ENCODE results near the gene ERN1. TPM values are rescaled to one million over a fixed set of nuclear protein-coding genes. Genes with fewer than 3 reads are reported as not detected.

The ERN1 gene
- total and polyA plus RNA-seq, 2 of the 8 experiments (the other 6 are each of a cell fraction or from before 2014, with no cell fraction given) = 1.8 to 3.9 TPM

DNA sequence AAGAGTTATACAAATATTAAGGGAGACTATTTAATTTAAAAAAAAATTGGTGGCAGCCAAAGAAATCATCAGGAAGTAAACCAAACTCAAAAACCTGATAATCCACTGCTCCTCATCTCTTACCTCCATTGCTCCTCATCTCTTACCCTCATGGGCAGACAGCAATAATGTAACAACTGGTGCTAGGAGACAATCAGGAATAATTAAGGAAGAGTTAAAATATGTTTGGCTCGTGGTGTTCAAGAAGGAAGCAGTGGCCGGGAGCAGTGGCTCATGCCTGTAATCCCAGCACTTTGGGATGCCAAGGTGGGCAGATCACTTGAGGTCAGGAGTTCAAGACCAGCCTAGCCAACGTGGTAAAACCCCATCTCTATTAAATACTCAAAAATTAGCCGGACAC, 18.1 kb downstream of the ERN1 start:
- 85% methylated on average over 4 of the region's 4 CpGs; no CpG with 5 or more reads in 1 of the 2 experiments for WGBS, 2 experiments (ENCODE audit: extremely low coverage in 1 of 2, insufficient coverage in 1 of 2, insufficient read length in 1 of 2, insufficient replicate concordance in 2 of 2, low coverage in 1 of 2, low lambda C conversion rate in 2 of 2, missing lambda C conversion rate in 1 of 2)
- CTCF ChIA-PET (ENCODE audit: partially characterized antibody) = interaction anchor here (0.6 kb wide), 1 partner anchor 48 kb away, joined by 3 read pairs; no protein-coding TSS in a partner anchor
- TF ChIP-seq TAF7 (optimal IDR thresholded peaks at IDR 0.05; ENCODE audit: borderline replicate concordance, low read depth, low read length) (no peak), CHD2 (IDR thresholded peaks at IDR 0.05; ENCODE audit: low read length) (no peak), SP2 (IDR thresholded peaks at IDR 0.05; ENCODE audit: low read length) (no peak), SP4 (IDR thresholded peaks at IDR 0.05; ENCODE audit: low read length) (no peak), KDM5A (IDR thresholded peaks at IDR 0.05; ENCODE audit: low read length) (no peak), SIN3A (conservative IDR thresholded peaks at IDR 0.05 in 1 of 2, IDR thresholded peaks at IDR 0.05 in 1 of 2; ENCODE audit: low read depth in 1 of 2, low read length in 2 of 2) (no peak), FOSL1 (IDR thresholded peaks at IDR 0.05; ENCODE audit: insufficient read depth, low read depth, low read length) (no peak), RFX5 (IDR thresholded peaks at IDR 0.05; ENCODE audit: borderline replicate concordance, low read depth, low read length) (no peak), BCL11A (IDR thresholded peaks at IDR 0.05; ENCODE audit: low read depth in 2 of 2, low read length in 2 of 2) (no peak)

More for the DNA sequence above, 18.1 kb downstream of the ERN1 start:
- Histone ChIP-seq H3K14ac (ENCODE audit: insufficient read length) (no peak overlapping the region), H2BK15ac (ENCODE audit: low read length) (no peak overlapping the region), H2BK12ac (ENCODE audit: low read depth, low read length) (no peak overlapping the region), H3K9me3 (ENCODE audit: insufficient read depth in 2 of 2, low read depth in 1 of 2, low read length in 1 of 2) (no peaks in the 10 kb centered on the region), H3K23me2 (ENCODE audit: low read depth, low read length) (no peaks in the 10 kb centered on the region), H3K56ac (replicated peaks; ENCODE audit: insufficient read length, low read depth, low read length) (no peak overlapping the region), H4K8ac (ENCODE audit: extremely low read depth, insufficient read depth, low read length) (no peak overlapping the region), H3K4ac (replicated peaks; ENCODE audit: insufficient read length, low read depth, low read length) (no peak overlapping the region), H3K18ac (ENCODE audit: extremely low read depth, low read length) (no peak overlapping the region), H4K5ac (ENCODE audit: insufficient read length, low read depth, low read length) (no peak overlapping the region), H2BK120ac (replicated peaks; ENCODE audit: low read depth, low read length) (no peak overlapping the region), H2AFZ (ENCODE audit: low read length) (no peak overlapping the region), H3K27ac (ENCODE audit: low read depth, low read length) (no peak overlapping the region), H2BK5ac (ENCODE audit: low read depth, low read length) (no peak overlapping the region), H3K4me1 (replicated peaks in 1 of 4; ENCODE audit: control insufficient read depth in 3 of 4, insufficient read depth in 4 of 4, low read length in 3 of 4) (peaks cover 0 to 3% (median 0%) of the 10 kb centered on the region in 4 experiments; a peak in 1 of 7 replicates), H3K79me1 (ENCODE audit: low read depth, low read length) (no peaks in the 10 kb centered on the region), H3K4me2 (ENCODE audit: insufficient read depth in 1 of 2, low read depth in 2 of 2, low read length in 2 of 2) (no peak overlapping the region), H2BK20ac (ENCODE audit: low read length) (no peak overlapping the region), H4K20me1 (replicated peaks in 1 of 2; ENCODE audit: control insufficient read depth in 1 of 2, insufficient read depth in 2 of 2, low read length in 2 of 2) (no peaks in the 10 kb centered on the region), H3K9ac (replicated peaks in 1 of 4; ENCODE audit: extremely low read depth in 1 of 4, low read depth in 3 of 4, low read length in 3 of 4) (no peak overlapping the region), H4K91ac (replicated peaks; ENCODE audit: insufficient read length, low read length) (no peak overlapping the region), H3K27me3 (replicated peaks in 1 of 4; ENCODE audit: control insufficient read depth in 3 of 4, extremely low read depth in 1 of 4, insufficient read depth in 3 of 4, low read length in 3 of 4) (no peaks in the 10 kb centered on the region), H3K79me2 (ENCODE audit: control insufficient read depth in 1 of 2, insufficient read depth in 2 of 2, low read length in 2 of 2) (no peaks in the 10 kb centered on the region), H2AK5ac (ENCODE audit: low read depth, low read length) (no peak overlapping the region), H3K4me3 (ENCODE audit: extremely low read depth in 1 of 4, insufficient read depth in 2 of 4, low read depth in 3 of 4, low read length in 4 of 4) (no peak overlapping the region), H3K36me3 (ENCODE audit: control insufficient read depth in 2 of 4, insufficient read depth in 4 of 4, low read length in 3 of 4) (no peaks in the 10 kb centered on the region), H3K23ac (ENCODE audit: insufficient read length) (no peak overlapping the region)
- POLR2A ChIA-PET (ENCODE audit: partially characterized antibody) = interaction anchor here (0.7 to 2.0 kb wide), 2 partner anchors 15 to 34 kb away, joined by 3 to 9 read pairs; no protein-coding TSS in a partner anchor
- DNase-seq (ENCODE audit: low read depth in 1 of 2, low spot score in 2 of 2) (no peak), FAIRE-seq (no peak)
